Measurements from ENCODE around the gene SEC22B.
"Not testable (repeated sequence)": the region's sequence is repeated elsewhere in the genome, so short reads cannot be mapped to it uniquely, and the experiment has no call there.

DNA sequence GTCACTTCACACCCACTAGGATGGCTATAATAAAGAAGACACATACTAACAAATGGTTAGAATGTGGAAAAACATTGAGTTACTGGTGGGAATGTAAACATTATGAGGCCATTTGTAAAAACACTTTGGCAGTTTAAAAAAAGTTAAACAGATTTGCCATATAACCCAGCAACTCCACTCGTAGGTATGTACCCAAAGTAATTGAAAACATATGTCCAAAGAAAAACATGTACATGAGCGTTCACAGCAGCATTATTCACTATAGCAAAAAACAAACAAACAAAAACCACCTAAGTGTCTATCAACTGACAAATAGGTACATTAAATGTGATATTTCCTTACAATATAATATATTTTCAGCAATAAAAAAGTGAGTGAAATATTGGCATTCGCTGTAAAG, 12.3 kb upstream of the SEC22B start:
- not testable (repeated sequence) for TF ChIP-seq POLR2AphosphoS5, POLR2A (IDR thresholded peaks at IDR 0.05)
- TF ChIP-seq, protein P1, sequence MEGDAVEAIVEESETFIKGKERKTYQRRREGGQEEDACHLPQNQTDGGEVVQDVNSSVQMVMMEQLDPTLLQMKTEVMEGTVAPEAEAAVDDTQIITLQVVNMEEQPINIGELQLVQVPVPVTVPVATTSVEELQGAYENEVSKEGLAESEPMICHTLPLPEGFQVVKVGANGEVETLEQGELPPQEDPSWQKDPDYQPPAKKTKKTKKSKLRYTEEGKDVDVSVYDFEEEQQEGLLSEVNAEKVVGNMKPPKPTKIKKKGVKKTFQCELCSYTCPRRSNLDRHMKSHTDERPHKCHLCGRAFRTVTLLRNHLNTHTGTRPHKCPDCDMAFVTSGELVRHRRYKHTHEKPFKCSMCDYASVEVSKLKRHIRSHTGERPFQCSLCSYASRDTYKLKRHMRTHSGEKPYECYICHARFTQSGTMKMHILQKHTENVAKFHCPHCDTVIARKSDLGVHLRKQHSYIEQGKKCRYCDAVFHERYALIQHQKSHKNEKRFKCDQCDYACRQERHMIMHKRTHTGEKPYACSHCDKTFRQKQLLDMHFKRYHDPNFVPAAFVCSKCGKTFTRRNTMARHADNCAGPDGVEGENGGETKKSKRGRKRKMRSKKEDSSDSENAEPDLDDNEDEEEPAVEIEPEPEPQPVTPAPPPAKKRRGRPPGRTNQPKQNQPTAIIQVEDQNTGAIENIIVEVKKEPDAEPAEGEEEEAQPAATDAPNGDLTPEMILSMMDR (IDR thresholded peaks at IDR 0.05) = not testable (repeated sequence)
